ENCODE data around the gene ZNF26.
"Not testable (repeated sequence)": the region's sequence is repeated elsewhere in the genome, so short reads cannot be mapped to it uniquely, and the experiment has no call there.

Gene ZNF26, protein sequence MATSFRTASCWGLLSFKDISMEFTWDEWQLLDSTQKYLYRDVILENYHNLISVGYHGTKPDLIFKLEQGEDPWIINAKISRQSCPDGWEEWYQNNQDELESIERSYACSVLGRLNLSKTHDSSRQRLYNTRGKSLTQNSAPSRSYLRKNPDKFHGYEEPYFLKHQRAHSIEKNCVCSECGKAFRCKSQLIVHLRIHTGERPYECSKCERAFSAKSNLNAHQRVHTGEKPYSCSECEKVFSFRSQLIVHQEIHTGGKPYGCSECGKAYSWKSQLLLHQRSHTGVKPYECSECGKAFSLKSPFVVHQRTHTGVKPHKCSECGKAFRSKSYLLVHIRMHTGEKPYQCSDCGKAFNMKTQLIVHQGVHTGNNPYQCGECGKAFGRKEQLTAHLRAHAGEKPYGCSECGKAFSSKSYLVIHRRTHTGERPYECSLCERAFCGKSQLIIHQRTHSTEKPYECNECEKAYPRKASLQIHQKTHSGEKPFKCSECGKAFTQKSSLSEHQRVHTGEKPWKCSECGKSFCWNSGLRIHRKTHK

DNA sequence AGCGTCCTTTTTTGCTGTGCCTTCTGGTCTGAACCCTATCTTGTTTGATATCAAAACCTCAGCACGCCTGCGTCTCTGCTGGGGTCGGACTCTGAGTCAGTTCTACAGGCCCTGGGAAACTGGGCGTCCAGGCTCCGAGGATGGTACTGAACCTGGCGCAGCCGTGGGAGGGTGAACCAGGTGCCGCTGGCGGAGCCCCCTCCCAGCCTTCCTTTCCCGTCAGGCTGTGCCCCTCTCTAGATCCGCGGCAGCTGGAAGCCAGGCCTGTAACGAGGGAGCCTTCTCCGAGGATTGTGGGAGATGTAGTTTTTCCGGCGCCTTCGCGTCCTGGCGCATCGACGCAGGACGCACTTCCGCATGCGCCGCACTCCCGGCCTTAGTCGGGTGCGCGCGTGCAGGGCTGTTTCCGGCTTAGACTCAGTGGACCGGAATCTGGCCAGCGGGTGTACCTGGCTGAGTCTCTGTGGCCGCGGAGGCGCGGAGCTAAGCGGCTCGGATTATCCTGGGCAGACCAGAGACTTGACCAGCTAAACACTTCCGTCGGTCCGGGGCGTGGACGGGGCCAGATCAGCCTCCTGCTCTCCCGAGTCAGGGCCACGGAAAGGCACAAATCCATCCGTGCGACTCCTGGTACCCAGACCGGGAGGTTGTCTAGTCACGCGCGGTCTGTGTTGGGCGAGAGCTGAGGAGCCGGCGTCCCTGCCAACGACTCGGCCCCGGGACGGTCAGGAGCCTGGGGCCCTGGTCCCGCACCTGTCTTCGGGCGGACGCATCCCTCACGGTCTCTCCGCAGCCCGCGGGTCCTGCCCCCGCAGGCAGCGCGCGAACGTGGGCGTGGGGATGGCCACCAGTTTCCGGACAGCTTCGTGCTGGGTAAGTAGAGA is at the start of gene ZNF26:
ZNF26 (plus strand) TSS at position 367 of the 884 bp plus-strand sequence; CDS start at position 841, 474 bp downstream.
- peak; percentile 63 to 79 (median 73) for DNase-seq (ENCODE audit: low read depth in 4 of 4, low spot score in 1 of 4)

DNA sequence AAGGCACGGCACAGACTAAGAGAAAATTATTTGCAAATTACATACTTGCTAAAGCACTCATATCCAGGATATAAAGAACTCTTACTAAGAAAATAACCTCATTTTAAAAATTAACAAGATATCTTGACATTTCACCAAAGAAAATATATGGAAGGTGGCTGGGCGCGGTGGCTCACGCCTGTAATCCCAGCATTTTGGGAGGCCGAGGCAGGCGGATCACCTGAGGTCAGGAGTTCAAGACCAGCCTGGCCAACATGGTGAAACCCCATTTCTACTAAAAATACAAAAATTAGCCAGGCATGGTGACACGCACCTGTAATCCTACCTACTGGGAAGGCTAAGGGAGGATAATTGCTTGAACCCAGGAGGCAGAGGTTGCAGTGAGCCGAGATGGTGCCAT is 49.2 kb upstream of the ZNF26 start:
- not testable (repeated sequence) for DNase-seq (ENCODE audit: low read depth in 4 of 4, low spot score in 1 of 4)

DNA sequence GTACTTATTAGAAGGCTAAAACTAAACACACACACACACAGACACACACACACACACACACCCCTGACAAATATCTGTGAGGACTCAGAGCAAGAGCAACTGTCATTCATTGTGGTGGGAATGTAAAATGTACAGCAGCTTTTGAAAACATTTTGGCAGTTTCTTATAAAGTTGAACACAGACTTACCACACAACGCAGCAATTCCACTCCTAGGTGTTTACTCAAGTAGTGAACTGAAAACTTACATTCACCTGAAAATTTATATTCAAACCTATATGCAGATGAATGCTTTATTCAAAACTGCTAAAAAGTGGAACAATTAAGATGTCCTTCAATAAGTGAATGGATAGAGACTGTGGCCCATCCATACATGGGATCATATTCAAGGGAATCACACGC is 48.7 kb upstream of the ZNF26 start:
- no peak for DNase-seq (ENCODE audit: low read depth in 4 of 4, low spot score in 1 of 4)

DNA sequence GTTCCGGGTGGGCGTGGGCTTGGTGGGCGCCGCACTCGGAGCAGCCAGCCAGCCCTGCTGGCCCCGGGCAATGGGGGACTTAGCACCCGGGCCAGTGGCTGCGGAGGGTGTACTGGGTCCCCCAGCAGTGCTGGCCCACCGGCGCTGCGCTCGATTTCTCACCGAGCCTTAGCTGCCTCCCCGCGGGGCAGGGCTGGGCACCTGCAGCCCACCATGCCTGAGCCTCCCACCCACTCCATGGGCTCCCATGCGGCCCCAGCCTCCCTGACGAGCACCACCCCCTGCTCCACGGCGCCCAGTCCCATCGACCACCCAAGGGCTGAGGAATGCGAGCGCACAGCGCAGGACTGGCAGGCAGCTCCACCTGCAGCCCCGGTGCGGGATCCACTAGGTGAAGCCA is 47.4 kb upstream of the ZNF26 start:
- not testable (repeated sequence) for DNase-seq (ENCODE audit: low read depth in 4 of 4, low spot score in 1 of 4)

DNA sequence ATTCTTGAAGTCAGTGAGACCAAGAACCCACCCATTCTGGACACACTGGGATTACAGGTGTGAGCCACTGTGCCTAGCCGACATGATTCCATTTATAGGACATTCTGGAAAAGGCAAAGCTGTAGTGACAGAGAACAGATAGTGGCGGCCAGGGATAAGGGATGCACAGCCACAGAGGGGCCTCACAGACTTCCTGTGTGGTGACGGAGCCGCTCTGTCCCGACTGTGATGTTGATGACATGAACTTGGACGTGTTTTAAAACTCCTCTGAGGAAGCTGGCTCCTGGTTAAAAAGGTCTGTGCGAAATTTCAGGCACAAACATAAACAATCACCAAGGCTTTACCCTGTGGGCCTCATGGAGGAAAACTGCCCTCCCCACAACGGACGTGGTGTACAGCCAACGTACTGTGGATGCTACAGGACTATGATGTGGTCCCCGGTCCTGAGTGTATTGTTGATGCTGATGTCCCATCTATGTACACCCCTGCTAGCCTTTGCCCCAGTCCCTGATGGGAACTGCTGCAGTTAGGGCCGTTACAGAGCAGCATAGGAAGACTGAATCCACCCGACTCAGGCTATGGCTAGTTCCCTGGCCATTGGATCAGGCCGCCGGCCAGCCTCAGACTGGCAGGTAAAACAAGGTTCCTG is 46.0 kb upstream of the ZNF26 start:
- DNase-seq (ENCODE audit: low read depth in 4 of 4, low spot score in 1 of 4) = no peak

DNA sequence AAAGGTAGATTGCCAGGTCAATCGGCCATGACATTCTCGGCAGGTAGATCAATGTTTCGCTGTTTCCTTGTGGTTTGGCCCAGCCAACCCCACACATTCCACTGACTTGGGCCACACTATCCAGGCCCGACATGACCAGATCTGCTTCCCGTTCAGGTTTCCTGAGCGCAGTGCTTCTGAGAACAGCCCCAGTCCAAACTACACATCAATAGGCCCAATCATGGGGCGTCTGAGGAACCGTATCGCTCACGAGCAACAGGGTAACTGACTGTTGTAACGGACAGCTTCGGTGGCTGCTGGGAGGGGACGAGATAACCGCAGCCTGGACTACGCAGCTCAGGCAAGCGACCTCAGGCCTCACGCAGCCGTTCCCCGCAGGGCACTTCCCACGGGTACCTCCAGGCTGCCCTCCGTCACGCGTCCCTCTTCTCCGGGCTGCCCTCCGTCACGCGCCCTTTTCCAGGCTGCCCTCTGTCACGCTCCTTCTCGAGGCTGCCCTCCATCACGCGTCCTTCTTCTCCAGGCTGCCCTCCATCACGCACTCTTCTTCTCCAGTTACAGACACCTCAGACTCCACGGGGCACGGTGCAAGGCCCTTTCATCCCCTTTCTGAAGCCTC is 44.7 kb upstream of the ZNF26 start:
- no peak for DNase-seq (ENCODE audit: low read depth in 4 of 4, low spot score in 1 of 4)

DNA sequence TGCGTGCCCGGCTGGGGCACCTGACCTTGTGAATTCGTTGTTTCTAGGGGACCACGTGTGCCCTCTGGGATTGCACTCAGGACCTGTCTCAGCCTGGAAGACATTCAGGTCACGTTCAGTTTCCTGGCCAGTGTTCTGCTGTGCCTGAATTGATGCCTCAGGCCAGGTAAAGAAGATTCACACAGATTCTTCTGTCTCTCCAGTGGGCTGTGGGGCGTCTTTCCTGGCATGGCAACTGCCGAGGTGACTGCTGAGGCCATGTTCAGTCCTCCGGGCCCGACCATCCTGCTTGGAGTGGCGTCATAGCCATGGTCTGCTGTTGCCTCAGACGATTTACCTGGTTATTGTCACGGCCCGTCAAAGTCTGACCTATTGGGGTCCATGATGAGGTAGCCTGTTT is 43.6 kb upstream of the ZNF26 start:
- no peak for DNase-seq (ENCODE audit: low read depth in 4 of 4, low spot score in 1 of 4)

DNA sequence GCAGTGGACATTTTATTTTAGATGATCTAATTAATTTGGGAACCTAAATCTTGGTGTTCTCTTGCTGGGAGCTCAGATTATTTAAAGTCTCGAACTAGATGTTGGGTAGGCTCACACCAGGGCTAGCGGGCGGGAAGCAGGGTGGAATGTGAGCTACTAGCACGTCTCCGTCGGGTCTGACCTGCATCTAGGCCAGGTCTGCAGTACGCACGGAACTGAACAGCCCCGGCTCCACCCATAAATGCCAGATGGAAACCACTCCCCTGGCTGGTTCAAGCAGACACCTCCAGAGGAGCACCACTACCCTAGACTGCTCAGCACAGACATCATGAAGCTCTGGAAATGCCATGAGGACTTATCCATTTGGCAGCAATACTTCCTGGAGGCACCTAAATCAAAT is 40.4 kb upstream of the ZNF26 start:
- no peak for DNase-seq (ENCODE audit: low read depth in 4 of 4, low spot score in 1 of 4)

DNA sequence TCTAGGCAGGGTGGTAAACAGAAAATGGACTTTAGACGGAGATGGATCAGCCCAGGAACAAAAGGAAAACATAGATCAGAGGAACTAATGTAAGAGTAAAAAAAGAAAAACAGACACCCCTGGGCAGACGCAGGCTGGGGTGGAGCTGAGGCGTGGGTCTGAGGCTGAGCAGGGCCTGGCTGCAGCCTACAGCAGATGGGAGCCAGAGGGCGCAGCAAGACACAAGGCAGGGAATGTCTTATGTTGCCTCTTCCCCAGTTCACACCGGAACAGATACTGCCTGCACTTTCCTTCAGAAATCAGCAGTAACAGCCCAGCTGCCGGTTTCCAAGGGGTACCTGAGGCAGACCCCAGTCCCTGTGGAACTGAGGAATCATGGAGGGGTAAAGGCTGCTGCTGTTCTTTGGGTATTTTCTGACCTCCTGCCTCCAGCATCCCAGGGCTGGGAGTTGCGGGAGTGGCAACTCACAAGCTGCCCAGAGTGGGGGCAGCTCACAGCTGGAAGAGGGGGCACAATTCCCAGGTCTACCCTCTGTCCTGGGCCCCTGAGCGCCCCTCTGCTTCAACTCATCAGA is 39.8 kb upstream of the ZNF26 start:
- DNase-seq (ENCODE audit: low read depth in 4 of 4, low spot score in 1 of 4) = no peak

DNA sequence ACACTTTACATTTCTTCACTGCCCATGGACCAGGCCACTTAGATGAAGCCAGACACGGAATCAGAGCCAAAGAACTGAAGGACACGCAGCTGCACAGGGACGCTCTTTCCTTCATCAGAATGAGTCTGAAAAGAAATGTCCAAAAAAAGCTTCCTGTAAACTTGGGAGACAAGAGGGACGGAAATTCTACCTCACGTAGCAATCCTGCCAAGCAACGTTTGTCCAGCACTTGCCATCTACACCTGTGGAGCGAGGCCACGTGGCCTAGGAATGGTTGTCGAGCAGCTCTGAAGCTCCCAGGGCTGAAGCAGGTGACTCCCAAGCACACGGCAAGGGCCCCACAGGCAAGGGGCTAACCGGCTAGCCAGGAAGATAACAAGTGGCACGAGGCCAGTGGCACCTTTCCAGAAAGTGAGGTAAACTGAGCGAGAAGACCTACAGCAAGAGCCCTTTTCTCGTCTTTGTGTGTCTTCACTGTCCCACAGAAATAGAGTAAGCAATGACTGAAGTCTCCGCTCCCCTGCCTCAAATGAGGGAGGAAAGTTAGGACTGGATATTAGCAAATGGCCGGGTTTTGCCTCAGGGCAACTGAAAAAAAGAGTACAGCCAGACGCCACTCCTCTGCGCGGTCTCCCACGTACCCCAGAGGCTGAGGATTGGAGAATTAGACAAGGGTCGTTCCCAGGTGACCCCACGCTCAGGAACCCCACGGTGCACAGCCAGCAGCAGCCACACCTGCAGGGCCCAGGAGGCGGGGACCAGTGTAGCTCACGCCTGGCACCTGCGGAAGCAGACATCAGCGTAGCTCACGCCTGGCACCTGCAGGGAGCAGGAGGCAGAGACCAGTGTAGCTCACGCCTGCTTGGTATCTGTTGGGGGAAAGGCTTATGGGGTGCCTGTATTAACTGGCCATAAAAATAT is 37.8 kb upstream of the ZNF26 start:
- DNase-seq (ENCODE audit: low read depth in 4 of 4, low spot score in 1 of 4) = no peak

DNA sequence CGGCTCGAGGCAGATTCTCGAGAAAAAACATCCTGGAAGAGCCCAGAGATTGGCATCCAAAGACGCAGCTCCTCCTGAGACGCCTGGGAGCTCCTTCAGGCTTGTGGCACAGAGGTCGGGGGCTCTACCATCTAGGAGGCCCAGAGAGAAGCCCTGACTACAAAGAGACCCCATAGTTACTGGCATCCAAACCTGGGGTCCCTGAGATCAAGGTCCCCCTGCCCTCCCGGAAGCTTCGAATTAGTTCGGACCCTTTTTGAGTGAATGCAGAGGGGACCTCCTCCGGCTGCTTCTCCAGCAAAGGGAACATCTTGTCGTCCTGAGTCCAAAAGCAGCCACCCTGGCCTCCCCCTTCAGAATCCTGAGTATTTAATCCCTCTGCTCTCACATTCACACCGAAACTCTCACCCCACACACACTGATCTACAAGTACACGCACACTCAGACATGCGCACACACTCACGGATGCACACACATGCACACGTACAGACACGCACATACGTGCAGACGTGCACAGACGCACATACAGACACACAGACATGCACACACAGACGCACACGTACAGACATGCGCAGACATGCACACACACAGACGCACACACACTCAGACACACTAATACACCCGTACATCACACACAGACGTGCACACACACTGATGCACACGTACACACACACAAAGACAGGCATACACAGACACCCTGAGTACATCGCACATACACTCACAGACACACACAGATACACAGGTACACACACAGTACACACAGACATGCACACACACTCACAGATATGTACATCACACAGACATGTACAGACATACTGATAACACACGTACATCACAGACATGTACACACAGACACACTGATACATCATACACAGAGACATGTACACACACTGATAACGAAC is 36.0 kb upstream of the ZNF26 start:
- DNase-seq (ENCODE audit: low read depth in 4 of 4, low spot score in 1 of 4) = no peak

DNA sequence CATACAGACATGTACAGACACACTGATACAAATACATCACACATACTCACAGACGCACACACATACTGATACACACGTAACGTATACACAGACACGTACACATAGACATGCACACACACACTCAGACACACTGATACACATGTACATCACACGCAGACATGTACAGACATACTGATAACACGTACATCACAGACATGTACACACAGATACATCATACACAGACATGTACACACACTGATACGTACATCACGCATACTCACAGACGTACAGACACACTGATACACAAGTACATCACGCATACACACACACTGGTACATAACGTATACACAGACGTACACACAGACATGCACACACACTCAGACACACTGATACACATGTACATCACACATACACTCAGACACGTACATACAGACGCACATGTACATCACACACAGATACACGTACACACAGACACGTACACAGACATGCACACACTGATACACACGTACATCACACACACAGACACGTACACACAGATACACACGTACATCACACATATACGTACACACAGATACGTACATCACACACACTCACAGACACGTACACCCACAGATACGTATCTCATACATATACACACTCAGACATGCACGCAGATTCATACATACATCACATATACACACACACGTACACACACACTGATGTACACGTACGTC is 35.2 kb upstream of the ZNF26 start:
- no peak for DNase-seq (ENCODE audit: low read depth in 4 of 4, low spot score in 1 of 4)

DNA sequence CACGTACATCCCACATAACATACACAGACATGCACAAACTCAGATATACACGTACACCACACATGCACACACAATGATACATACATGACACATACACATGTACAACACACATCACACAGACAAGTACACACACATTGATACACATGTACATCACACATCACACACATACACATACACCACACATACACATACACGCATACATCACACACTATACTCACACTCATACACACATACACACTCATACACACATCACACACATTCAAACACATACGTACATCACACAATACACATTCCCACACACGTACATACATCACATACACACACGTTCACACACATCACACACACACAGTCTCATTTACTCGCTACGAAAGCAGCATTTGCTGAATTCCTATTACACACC is 34.5 kb upstream of the ZNF26 start:
- DNase-seq (ENCODE audit: low read depth in 4 of 4, low spot score in 1 of 4) = no peak

DNA sequence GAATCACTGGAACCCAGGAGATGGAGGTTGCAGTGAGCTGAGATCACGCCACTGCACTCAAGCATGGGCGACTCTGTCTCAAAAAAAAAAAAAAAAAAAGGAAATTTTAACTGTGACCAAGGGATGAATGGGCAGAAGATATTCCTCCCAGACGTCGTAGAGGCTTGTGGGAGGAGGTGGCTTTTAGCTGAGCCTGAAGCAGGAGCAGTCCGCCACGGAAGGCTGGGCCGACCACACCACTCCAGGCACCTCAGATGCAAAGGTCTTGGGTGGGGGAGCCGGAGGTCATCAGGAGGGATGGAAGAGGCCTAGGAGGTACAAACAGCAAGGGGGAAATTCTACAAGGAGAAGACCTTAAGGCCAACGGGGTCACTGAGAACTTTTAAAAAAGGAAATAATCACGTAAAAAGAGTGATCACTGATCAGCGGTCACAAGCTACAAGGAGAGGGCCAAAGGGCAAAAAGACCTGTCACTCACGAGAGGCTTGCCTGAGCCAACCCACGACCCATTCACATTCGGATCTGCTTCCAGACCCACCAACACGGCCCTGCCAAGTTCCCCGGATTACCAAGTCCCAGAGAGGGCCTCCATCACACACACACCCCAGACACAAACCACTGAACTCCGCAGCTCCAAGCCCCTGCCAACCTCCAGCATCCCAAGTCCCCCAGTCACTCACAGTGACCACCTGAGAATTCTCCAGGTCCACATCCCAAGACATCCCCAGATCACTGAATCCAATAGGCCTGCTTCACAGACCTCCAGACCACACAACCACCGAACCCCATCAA is 33.6 kb upstream of the ZNF26 start:
- DNase-seq (ENCODE audit: low read depth in 4 of 4, low spot score in 1 of 4) = no peak

DNA sequence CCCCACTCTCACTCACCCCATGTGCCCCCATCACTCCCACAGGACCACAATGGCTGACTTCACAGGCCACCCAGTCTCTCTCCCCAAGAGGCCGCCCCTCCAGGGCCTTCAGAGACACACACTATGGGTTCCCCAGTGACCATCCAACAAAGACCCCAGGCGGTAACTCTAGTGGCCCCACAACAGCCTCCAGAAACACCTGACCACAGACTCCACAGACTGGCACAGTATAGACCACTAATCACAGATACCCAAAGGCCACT is 33.1 kb upstream of the ZNF26 start:
- DNase-seq (ENCODE audit: low read depth in 4 of 4, low spot score in 1 of 4) = no peak

DNA sequence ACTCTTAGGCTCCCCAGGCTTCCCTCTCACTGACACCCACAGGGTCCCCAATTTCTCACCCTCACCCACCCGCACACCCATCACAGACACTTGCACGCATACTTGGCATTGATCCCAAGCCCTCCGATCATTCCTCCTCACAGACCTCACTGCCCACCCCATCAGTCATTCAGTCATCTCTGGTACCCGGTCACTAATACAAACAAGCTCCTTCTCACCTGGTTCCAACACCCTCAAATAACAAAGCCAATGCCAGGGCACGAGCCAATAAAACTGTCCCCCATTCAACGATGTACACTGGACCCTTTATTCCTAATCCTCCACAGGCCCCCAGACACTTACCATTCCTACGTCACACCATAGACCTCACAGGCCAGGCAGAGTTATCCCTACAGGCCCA is 32.4 kb upstream of the ZNF26 start:
- DNase-seq (ENCODE audit: low read depth in 4 of 4, low spot score in 1 of 4) = no peak

DNA sequence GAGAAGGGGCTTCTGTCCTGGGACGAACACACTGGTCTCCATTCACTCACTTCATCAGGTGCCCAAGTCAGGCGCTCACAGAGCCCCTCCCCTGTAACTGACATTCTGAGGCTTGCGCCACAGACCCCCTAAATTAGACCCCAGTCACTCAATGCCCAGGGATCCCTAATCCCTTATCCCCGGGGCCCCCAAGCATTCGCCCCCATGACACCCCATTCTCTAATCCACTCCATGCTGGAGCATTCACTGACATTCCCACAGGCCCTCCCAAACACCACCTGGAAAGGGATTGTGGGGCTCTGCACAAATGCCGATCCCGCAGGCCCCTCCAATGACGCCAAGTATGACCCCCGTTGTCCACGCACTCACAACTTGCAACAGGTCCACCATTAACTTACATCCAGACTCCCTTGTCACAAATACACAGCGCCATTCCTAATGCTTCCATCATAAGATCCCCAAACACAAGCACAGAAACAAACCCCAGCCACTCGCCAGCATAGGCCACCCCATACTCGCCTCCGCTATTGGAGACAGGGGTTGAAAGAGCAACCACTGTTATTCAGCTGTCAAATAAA is 31.6 kb upstream of the ZNF26 start:
- no peak for DNase-seq (ENCODE audit: low read depth in 4 of 4, low spot score in 1 of 4)

Measured in stimulated activated CD4-positive, alpha-beta T cell treated with anti-CD3 and anti-CD28 coated beads, Interleukin-1b, Interleukin-23, amount 100 ng/mL, for 24 hours (primary cell).